Measurements from ENCODE around the gene TSTD2.

TSTD2 gene

GRCh38 chr9:97571664-97572063 is 61.5 kb downstream of the TSTD2 start:
- H3K36me3 ChIP-seq (ENCODE audit: control insufficient read depth in 1 of 2, insufficient read depth in 2 of 2, low read length in 2 of 2) = peaks cover 5 to 29% of the 10 kb centered on the region in 2 donors
- peaks cover 0 to 21% of the 10 kb centered on the region in 2 donors for H3K4me1 ChIP-seq (ENCODE audit: control insufficient read depth in 1 of 2, insufficient read depth in 2 of 2, low read length in 2 of 2)
- no peaks in the 10 kb centered on the region for H3K9me3 ChIP-seq (ENCODE audit: control insufficient read depth in 1 of 2, low read length in 2 of 2)
- H3K27me3 ChIP-seq (ENCODE audit: low read depth, low read length) = no peaks in the 10 kb centered on the region
- H3K27ac ChIP-seq (ENCODE audit: low read length) = no peak overlapping the region
- H3K4me3 ChIP-seq (ENCODE audit: low read depth in 1 of 2, low read length in 2 of 2) = no peak overlapping the region

- Histone ChIP-seq H3K36me3 (ENCODE audit: control insufficient read depth in 1 of 2, insufficient read depth in 2 of 2, low read length in 2 of 2) (peaks cover 5 to 30% of the 10 kb centered on the region in 2 donors), H3K27me3 (ENCODE audit: low read depth, low read length) (no peaks in the 10 kb centered on the region), H3K27ac (ENCODE audit: low read length) (no peak overlapping the region), H3K4me1 (ENCODE audit: control insufficient read depth in 1 of 2, insufficient read depth in 2 of 2, low read length in 2 of 2) (peaks cover 0 to 21% of the 10 kb centered on the region in 2 donors), H3K4me3 (ENCODE audit: low read depth in 1 of 2, low read length in 2 of 2) (no peak overlapping the region), H3K9me3 (ENCODE audit: control insufficient read depth in 1 of 2, low read length in 2 of 2) (no peaks in the 10 kb centered on the region)
Observed at GRCh38 chr9:97570899-97571298, 62.3 kb downstream of the TSTD2 start.

- H3K27ac ChIP-seq (ENCODE audit: low read length) = no peak overlapping the region
- no peaks in the 10 kb centered on the region for H3K9me3 ChIP-seq (ENCODE audit: control insufficient read depth in 1 of 2, low read length in 2 of 2)
- H3K4me3 ChIP-seq (ENCODE audit: low read depth in 1 of 2, low read length in 2 of 2) = no peak overlapping the region
- peaks cover 11 to 34% of the 10 kb centered on the region in 2 donors for H3K4me1 ChIP-seq (ENCODE audit: control insufficient read depth in 1 of 2, insufficient read depth in 2 of 2, low read length in 2 of 2)
- H3K36me3 ChIP-seq (ENCODE audit: control insufficient read depth in 1 of 2, insufficient read depth in 2 of 2, low read length in 2 of 2) = peaks cover 5 to 25% of the 10 kb centered on the region in 2 donors
- no peaks in the 10 kb centered on the region for H3K27me3 ChIP-seq (ENCODE audit: low read depth, low read length)
Observed at GRCh38 chr9:97568461-97569275, 64.5 kb downstream of the TSTD2 start.

GRCh38 chr9:97567894-97568202 is 65.3 kb downstream of the TSTD2 start:
- Histone ChIP-seq H3K4me1 (ENCODE audit: control insufficient read depth in 1 of 2, insufficient read depth in 2 of 2, low read length in 2 of 2) (peaks cover 11 to 37% of the 10 kb centered on the region in 2 donors), H3K4me3 (ENCODE audit: low read depth in 1 of 2, low read length in 2 of 2) (no peak overlapping the region), H3K9me3 (ENCODE audit: control insufficient read depth in 1 of 2, low read length in 2 of 2) (no peaks in the 10 kb centered on the region), H3K27me3 (ENCODE audit: low read depth, low read length) (no peaks in the 10 kb centered on the region), H3K36me3 (ENCODE audit: control insufficient read depth in 1 of 2, insufficient read depth in 2 of 2, low read length in 2 of 2) (peaks cover 5 to 25% of the 10 kb centered on the region in 2 donors), H3K27ac (ENCODE audit: low read length) (no peak overlapping the region)

GRCh38 chr9:97567182-97567893 is 65.8 kb downstream of the TSTD2 start:
- peaks cover 11 to 37% of the 10 kb centered on the region in 2 donors for H3K4me1 ChIP-seq (ENCODE audit: control insufficient read depth in 1 of 2, insufficient read depth in 2 of 2, low read length in 2 of 2)
- no peaks in the 10 kb centered on the region for H3K27me3 ChIP-seq (ENCODE audit: low read depth, low read length)
- peaks cover 5 to 25% of the 10 kb centered on the region in 2 donors for H3K36me3 ChIP-seq (ENCODE audit: control insufficient read depth in 1 of 2, insufficient read depth in 2 of 2, low read length in 2 of 2)
- H3K4me3 ChIP-seq (ENCODE audit: low read depth in 1 of 2, low read length in 2 of 2) = no peak overlapping the region
- no peaks in the 10 kb centered on the region for H3K9me3 ChIP-seq (ENCODE audit: control insufficient read depth in 1 of 2, low read length in 2 of 2)
- H3K27ac ChIP-seq (ENCODE audit: low read length) = no peak overlapping the region

- Histone ChIP-seq H3K36me3 (ENCODE audit: control insufficient read depth in 1 of 2, insufficient read depth in 2 of 2, low read length in 2 of 2) (peaks cover 5 to 18% of the 10 kb centered on the region in 2 donors), H3K9me3 (ENCODE audit: control insufficient read depth in 1 of 2, low read length in 2 of 2) (no peaks in the 10 kb centered on the region), H3K4me1 (ENCODE audit: control insufficient read depth in 1 of 2, insufficient read depth in 2 of 2, low read length in 2 of 2) (peaks cover 11 to 18% of the 10 kb centered on the region in 2 donors), H3K27me3 (ENCODE audit: low read depth, low read length) (no peaks in the 10 kb centered on the region), H3K4me3 (ENCODE audit: low read depth in 1 of 2, low read length in 2 of 2) (no peak overlapping the region), H3K27ac (ENCODE audit: low read length) (no peak overlapping the region)
Observed at GRCh38 chr9:97565262-97565661, 67.9 kb downstream of the TSTD2 start.

- Histone ChIP-seq H3K4me3 (ENCODE audit: low read depth in 1 of 2, low read length in 2 of 2) (no peak overlapping the region), H3K4me1 (ENCODE audit: control insufficient read depth in 1 of 2, insufficient read depth in 2 of 2, low read length in 2 of 2) (peaks cover 11 to 16% of the 10 kb centered on the region in 2 donors), H3K36me3 (ENCODE audit: control insufficient read depth in 1 of 2, insufficient read depth in 2 of 2, low read length in 2 of 2) (peaks cover 5 to 16% of the 10 kb centered on the region in 2 donors), H3K9me3 (ENCODE audit: control insufficient read depth in 1 of 2, low read length in 2 of 2) (no peaks in the 10 kb centered on the region), H3K27ac (ENCODE audit: low read length) (peak overlapping the region; percentile 21), H3K27me3 (ENCODE audit: low read depth, low read length) (no peaks in the 10 kb centered on the region)
Observed at GRCh38 chr9:97564291-97565175, 68.6 kb downstream of the TSTD2 start.

- Histone ChIP-seq H3K36me3 (ENCODE audit: control insufficient read depth in 1 of 2, insufficient read depth in 2 of 2, low read length in 2 of 2) (peaks cover 0 to 8% of the 10 kb centered on the region in 2 donors), H3K27ac (ENCODE audit: low read length) (peak overlapping the region; percentile 32), H3K27me3 (ENCODE audit: low read depth, low read length) (no peaks in the 10 kb centered on the region), H3K4me1 (ENCODE audit: control insufficient read depth in 1 of 2, insufficient read depth in 2 of 2, low read length in 2 of 2) (peaks cover 11 to 21% of the 10 kb centered on the region in 2 donors), H3K4me3 (ENCODE audit: low read depth in 1 of 2, low read length in 2 of 2) (no peak overlapping the region), H3K9me3 (ENCODE audit: control insufficient read depth in 1 of 2, low read length in 2 of 2) (no peaks in the 10 kb centered on the region)
Observed at GRCh38 chr9:97563458-97564135, 69.6 kb downstream of the TSTD2 start.

- no peak overlapping the region for H3K4me3 ChIP-seq (ENCODE audit: low read depth in 1 of 2, low read length in 2 of 2)
- H3K27ac ChIP-seq (ENCODE audit: low read length) = no peak overlapping the region
- peaks cover 11 to 29% of the 10 kb centered on the region in 2 donors for H3K4me1 ChIP-seq (ENCODE audit: control insufficient read depth in 1 of 2, insufficient read depth in 2 of 2, low read length in 2 of 2)
- no peaks in the 10 kb centered on the region for H3K9me3 ChIP-seq (ENCODE audit: control insufficient read depth in 1 of 2, low read length in 2 of 2)
- no peaks in the 10 kb centered on the region for H3K27me3 ChIP-seq (ENCODE audit: low read depth, low read length)
- peaks cover 0 to 8% of the 10 kb centered on the region in 2 donors for H3K36me3 ChIP-seq (ENCODE audit: control insufficient read depth in 1 of 2, insufficient read depth in 2 of 2, low read length in 2 of 2)
Observed at GRCh38 chr9:97562542-97562941, 70.6 kb downstream of the TSTD2 start.

GRCh38 chr9:97561501-97561900 is 71.7 kb downstream of the TSTD2 start:
- Histone ChIP-seq H3K27me3 (ENCODE audit: low read depth, low read length) (no peaks in the 10 kb centered on the region), H3K4me1 (ENCODE audit: control insufficient read depth in 1 of 2, insufficient read depth in 2 of 2, low read length in 2 of 2) (peaks cover 11 to 40% of the 10 kb centered on the region in 2 donors), H3K27ac (ENCODE audit: low read length) (no peak overlapping the region), H3K9me3 (ENCODE audit: control insufficient read depth in 1 of 2, low read length in 2 of 2) (no peaks in the 10 kb centered on the region), H3K36me3 (ENCODE audit: control insufficient read depth in 1 of 2, insufficient read depth in 2 of 2, low read length in 2 of 2) (peaks cover 0 to 8% of the 10 kb centered on the region in 2 donors), H3K4me3 (ENCODE audit: low read depth in 1 of 2, low read length in 2 of 2) (no peak overlapping the region)
